ENCODE results near the gene P2RY2. TPM values are rescaled to one million over a fixed set of nuclear protein-coding genes. Genes with fewer than 3 reads are reported as not detected.

P2RY2 gene
- total and polyA plus RNA-seq, 2 of the 8 experiments (the other 6 are each of a cell fraction or from before 2014, with no cell fraction given) = 1.0 to 1.5 TPM

GRCh38 chr11:73271936-73272679, 54.0 kb downstream of the P2RY2 start, which contains the start of gene P2RY6:
Gene P2RY6 (plus strand): TSS chr11:73272338. CDS start chr11:73296519, 24,181 bp downstream.
- Histone ChIP-seq H3K36me3 (ENCODE audit: control insufficient read depth in 2 of 4, insufficient read depth in 4 of 4, low read length in 3 of 4) (no peaks in the 10 kb centered on the region), H2AK5ac (ENCODE audit: low read depth, low read length) (no peak within 1 kb of the TSS), H3K4me1 (replicated peaks in 1 of 4; ENCODE audit: control insufficient read depth in 3 of 4, insufficient read depth in 4 of 4, low read length in 3 of 4) (peaks cover 0 to 15% (median 9%) of the 10 kb centered on the region in 4 experiments; a peak in 5 of 7 replicates), H3K9ac (replicated peaks in 1 of 4; ENCODE audit: extremely low read depth in 1 of 4, low read depth in 3 of 4, low read length in 3 of 4) (no peak within 1 kb of the TSS), H2BK120ac (replicated peaks; ENCODE audit: low read depth, low read length) (no peak within 1 kb of the TSS), H3K9me3 (ENCODE audit: insufficient read depth in 2 of 2, low read depth in 1 of 2, low read length in 1 of 2) (no peaks in the 10 kb centered on the region), H4K8ac (ENCODE audit: extremely low read depth, insufficient read depth, low read length) (no peak within 1 kb of the TSS; the same call in 1 of the 2 replicates), H2BK12ac (ENCODE audit: low read depth, low read length) (peak within 1 kb of the TSS; percentile 30; the same call in 1 of the 2 replicates), H3K27ac (ENCODE audit: low read depth, low read length) (no peak within 1 kb of the TSS), H3K4me2 (ENCODE audit: insufficient read depth in 1 of 2, low read depth in 2 of 2, low read length in 2 of 2) (no peak within 1 kb of the TSS), H3K56ac (replicated peaks; ENCODE audit: insufficient read length, low read depth, low read length) (no peak within 1 kb of the TSS), H3K4ac (replicated peaks; ENCODE audit: insufficient read length, low read depth, low read length) (no peak within 1 kb of the TSS), H3K23ac (ENCODE audit: insufficient read length) (no peak within 1 kb of the TSS), H3K23me2 (ENCODE audit: low read depth, low read length) (no peaks in the 10 kb centered on the region), H3K79me2 (ENCODE audit: control insufficient read depth in 1 of 2, insufficient read depth in 2 of 2, low read length in 2 of 2) (no peaks in the 10 kb centered on the region), H3K27me3 (replicated peaks in 1 of 4; ENCODE audit: control insufficient read depth in 3 of 4, extremely low read depth in 1 of 4, insufficient read depth in 3 of 4, low read length in 3 of 4) (no peaks in the 10 kb centered on the region; a peak in 3 of 7 replicates), H4K5ac (ENCODE audit: insufficient read length, low read depth, low read length) (no peak within 1 kb of the TSS), H2BK20ac (ENCODE audit: low read length) (0 out of 2 replicates have a peak within 1 kb of the TSS, but pooled peaks have one; percentile 3), H3K79me1 (ENCODE audit: low read depth, low read length) (0 out of 2 replicates have a peak, but pooled peaks cover 3% of the 10 kb centered on the region), H2BK15ac (ENCODE audit: low read length) (peak within 1 kb of the TSS; percentile 54; the same call in 1 of the 2 replicates), H3K18ac (ENCODE audit: extremely low read depth, low read length) (peak within 1 kb of the TSS; percentile 49; the same call in 1 of the 2 replicates), H4K91ac (replicated peaks; ENCODE audit: insufficient read length, low read length) (no peak within 1 kb of the TSS), H2AFZ (ENCODE audit: low read length) (peak within 1 kb of the TSS; percentile 67), H4K20me1 (replicated peaks in 1 of 2; ENCODE audit: control insufficient read depth in 1 of 2, insufficient read depth in 2 of 2, low read length in 2 of 2) (peaks cover 0 to 1% of the 10 kb centered on the region in 2 experiments), H2BK5ac (ENCODE audit: low read depth, low read length) (peak within 1 kb of the TSS; percentile 7; the same call in 1 of the 2 replicates), H3K14ac (ENCODE audit: insufficient read length) (no peak within 1 kb of the TSS), H3K4me3 (ENCODE audit: extremely low read depth in 1 of 4, insufficient read depth in 2 of 4, low read depth in 3 of 4, low read length in 4 of 4) (no peak within 1 kb of the TSS)
- 87% methylated on average over 17 of the region's 17 CpGs; no CpG with 5 or more reads in 1 of the 2 experiments for WGBS, 2 experiments (ENCODE audit: extremely low coverage in 1 of 2, insufficient coverage in 1 of 2, insufficient read length in 1 of 2, insufficient replicate concordance in 2 of 2, low coverage in 1 of 2, low lambda C conversion rate in 2 of 2, missing lambda C conversion rate in 1 of 2)
- POLR2A ChIA-PET (ENCODE audit: partially characterized antibody) = interaction anchor here (1.0 kb wide), 1 partner anchor 20 kb away, joined by 5 read pairs; no protein-coding TSS in a partner anchor
- TF ChIP-seq EZH2 (IDR thresholded peaks at IDR 0.05; ENCODE audit: low read depth, low read length, severe bottlenecking) = no peak
- TF ChIP-seq SIN3A (conservative IDR thresholded peaks at IDR 0.05 in 1 of 2, IDR thresholded peaks at IDR 0.05 in 1 of 2; ENCODE audit: low read depth in 1 of 2, low read length in 2 of 2) = no peak
- TF ChIP-seq CBX8 (IDR thresholded peaks at IDR 0.05; ENCODE audit: borderline replicate concordance, low read depth, low read length) = no peak
- TF ChIP-seq MAFK (IDR thresholded peaks at IDR 0.05; ENCODE audit: low read depth, low read length) = peak; percentile 64; the same call in 1 of the 2 replicates
- TF ChIP-seq BCL11A (IDR thresholded peaks at IDR 0.05; ENCODE audit: low read depth in 2 of 2, low read length in 2 of 2) = no peak
- TF ChIP-seq SUZ12 (IDR thresholded peaks at IDR 0.05; ENCODE audit: low read length) = no peak
- no peak for TF ChIP-seq POLR2AphosphoS5 (IDR thresholded peaks at IDR 0.05; ENCODE audit: low read depth, low read length)
- TF ChIP-seq BACH1 (IDR thresholded peaks at IDR 0.05; ENCODE audit: low read length) = peak; percentile 87
- FAIRE-seq (no peak), DNase-seq (ENCODE audit: low read depth in 1 of 2, low spot score in 2 of 2) (no peak)
- CTCF ChIA-PET (ENCODE audit: partially characterized antibody) = interaction anchor here (0.6 to 16.5 kb wide), 14 partner anchors 10 to 131 kb away, joined by 3 to 173 read pairs (median 4); no protein-coding TSS in a partner anchor
